Prostate gland (tissue), 2 donors: Measurements from ENCODE around the gene PTPRJ.

Experiments
- CTCF ChIP-seq, 4 experiments: fragments of 200-600 bp in 2 of 4; fragments of 450-650 bp in 2 of 4; sonication (generic) in 2 of 4; IDR thresholded peaks; 1 replicate in 3 of 4; 2 replicates in 1 of 4; pipeline ENCODE4 v1.5.1; 2016 to 2019; ENCODE audit warnings: antibody characterized with exemption in 4 of 4, mild to moderate bottlenecking in 2 of 4, moderate library complexity in 2 of 4
- POLR2A ChIP-seq: fragments of 450-650 bp; IDR thresholded peaks from one replicate; pipeline ENCODE4 v1.6.1; 2016; ENCODE audit warnings: antibody characterized with exemption, mild to moderate bottlenecking

GRCh38 chr11:48148749-48149148 lies 168.4 kb downstream of the PTPRJ start:
- TF ChIP-seq CTCF (IDR thresholded peaks at IDR 0.05) (no peak), POLR2A (no peak)
